Measurements from ENCODE around the gene INTS7. TPM values are rescaled to one million over a fixed set of nuclear protein-coding genes. Genes with fewer than 3 reads are reported as not detected.

Gene INTS7
- total and polyA plus RNA-seq, 4 donors: 3.9 to 14.4 (median 10.2) TPM

- peak; percentile 71 for TF ChIP-seq YY1 (IDR thresholded peaks at IDR 0.05)
- no peak for TF ChIP-seq NR2F2 (IDR thresholded peaks at IDR 0.05)
- TF ChIP-seq HNF4A (conservative IDR thresholded peaks at IDR 0.05): peak; percentile 78 to 84
- no peak for TF ChIP-seq CTCF (IDR thresholded peaks at IDR 0.05; ENCODE audit: low read depth, low read length, missing input control)
- peak; percentile 62 for TF ChIP-seq ZBTB33 (IDR thresholded peaks at IDR 0.05)
- peak; percentile 54 to 91 for TF ChIP-seq JUND (IDR thresholded peaks at IDR 0.05)
- TF ChIP-seq SP1 (IDR thresholded peaks at IDR 0.05): peak; percentile 80
- peak; percentile 65 for TF ChIP-seq HNF4G (IDR thresholded peaks at IDR 0.05)
- peak; percentile 10 for TF ChIP-seq REST (IDR thresholded peaks at IDR 0.05)
- peak; percentile 42 for TF ChIP-seq FOXA1 (IDR thresholded peaks at IDR 0.05)
- TF ChIP-seq FOXA2 (IDR thresholded peaks at IDR 0.05): peak; percentile 68
- TF ChIP-seq RAD21 (IDR thresholded peaks at IDR 0.05): peak; percentile 27 to 37
- TF ChIP-seq ATF3 (IDR thresholded peaks at IDR 0.05): peak; percentile 71
- peak in 1 of 2 donors; percentile 42 for TF ChIP-seq GABPA (IDR thresholded peaks at IDR 0.05 in 1 of 2, conservative IDR thresholded peaks at IDR 0.05 in 1 of 2)
- TF ChIP-seq MAX (IDR thresholded peaks at IDR 0.05): peak; percentile 80
- peak in 1 of 2 donors; percentile 88 for TF ChIP-seq EGR1 (IDR thresholded peaks at IDR 0.05; ENCODE audit: low read depth in 2 of 2)
- TF ChIP-seq RXRA (IDR thresholded peaks at IDR 0.05): peak; percentile 96 to 98
- TF ChIP-seq TAF1 (conservative IDR thresholded peaks at IDR 0.05): no peak
- Histone ChIP-seq H3K9ac (ENCODE audit: low read depth in 1 of 2, low read length in 2 of 2) (no peak overlapping the region), H3K36me3 (ENCODE audit: control insufficient read depth in 4 of 4, insufficient read depth in 3 of 4, low read depth in 1 of 4, low read length in 3 of 4) (no peaks in the 10 kb centered on the region), H3K4me1 (ENCODE audit: control insufficient read depth in 4 of 4, insufficient read depth in 4 of 4, low read length in 3 of 4) (peaks cover 7 to 29% (median 19%) of the 10 kb centered on the region in 4 donors), H3K27ac (ENCODE audit: low read depth in 1 of 2, low read length in 2 of 2) (peak overlapping the region; percentile 93 to 99), H3K9me3 (ENCODE audit: control insufficient read depth in 4 of 4, low read length in 3 of 4) (no peaks in the 10 kb centered on the region), H3K27me3 (ENCODE audit: control insufficient read depth in 4 of 4, insufficient read depth in 4 of 4, low read length in 3 of 4) (no peaks in the 10 kb centered on the region), H3K4me3 (ENCODE audit: low read depth in 1 of 3, low read length in 3 of 3) (no peak overlapping the region)
- DNase-seq (ENCODE audit: low spot score): no peak
- 29% methylated on average over 9 of the region's 9 CpGs for WGBS
Observed at GRCh38 chr1:211909395-211909794, 126.0 kb downstream of the INTS7 start.
